ENCODE results near the gene SPATA7.

Gene SPATA7

GRCh38 chr14:88417594-88417993 lies 32.1 kb downstream of the SPATA7 start:
- no peak for DNase-seq

DNA sequence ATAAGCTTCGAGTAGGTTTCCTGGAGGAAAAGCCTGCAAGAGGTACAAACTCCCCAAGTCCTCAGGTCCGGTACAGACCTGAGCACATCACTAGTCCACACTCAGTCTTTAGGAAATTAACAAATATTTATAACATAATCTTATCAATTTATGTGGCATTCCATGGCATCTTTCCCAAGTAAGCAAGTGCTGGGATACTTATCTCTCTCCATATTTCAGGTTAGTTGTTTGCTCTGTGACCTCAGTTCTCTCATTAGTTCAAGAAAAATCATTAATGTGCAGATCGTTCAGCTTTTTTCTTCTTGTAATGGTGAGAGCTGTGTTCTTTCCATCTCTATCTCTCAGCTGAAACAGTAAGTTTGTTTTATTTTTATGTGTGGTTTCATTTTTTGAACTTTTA lies 34.7 kb downstream of the SPATA7 start:
- DNase-seq: no peak

DNA sequence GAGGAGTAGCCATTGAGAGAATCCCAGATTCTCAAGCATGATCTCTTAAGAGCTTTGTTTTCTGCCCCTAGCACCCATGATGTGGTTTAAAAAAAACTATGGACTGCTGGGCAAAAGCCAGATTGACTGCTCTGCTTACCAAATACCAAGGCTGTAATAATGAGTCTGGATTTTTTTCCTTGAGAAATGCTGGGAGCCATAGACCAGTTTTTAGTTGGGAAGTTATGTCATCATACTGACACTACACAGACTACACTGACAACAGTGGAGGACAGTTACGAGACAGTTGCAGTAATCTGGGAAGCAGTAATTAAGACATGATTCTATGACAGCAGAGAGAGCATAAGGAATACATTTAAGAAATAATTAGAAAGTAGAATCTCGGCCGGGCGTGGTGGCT lies 35.8 kb downstream of the SPATA7 start:
- DNase-seq: no peak

DNA sequence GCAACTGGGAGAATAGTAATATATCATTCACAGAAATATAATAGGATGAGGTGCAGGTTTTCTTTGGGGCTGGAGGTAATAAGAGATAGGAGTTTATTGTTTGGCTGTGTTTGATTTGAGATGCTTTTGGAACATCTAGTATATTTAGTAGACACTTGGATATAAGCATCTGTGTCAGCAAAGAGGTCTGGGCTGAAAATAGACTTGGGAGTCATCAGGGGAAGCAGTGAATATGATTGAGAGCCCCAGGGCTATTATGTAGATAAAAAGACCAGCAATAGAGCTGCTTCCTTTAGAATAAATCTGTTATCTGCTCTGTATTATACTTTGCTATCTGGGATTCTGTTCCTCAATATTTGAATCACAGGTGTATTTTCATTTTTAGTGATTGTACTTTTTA lies 36.6 kb downstream of the SPATA7 start:
- DNase-seq: no peak

DNA sequence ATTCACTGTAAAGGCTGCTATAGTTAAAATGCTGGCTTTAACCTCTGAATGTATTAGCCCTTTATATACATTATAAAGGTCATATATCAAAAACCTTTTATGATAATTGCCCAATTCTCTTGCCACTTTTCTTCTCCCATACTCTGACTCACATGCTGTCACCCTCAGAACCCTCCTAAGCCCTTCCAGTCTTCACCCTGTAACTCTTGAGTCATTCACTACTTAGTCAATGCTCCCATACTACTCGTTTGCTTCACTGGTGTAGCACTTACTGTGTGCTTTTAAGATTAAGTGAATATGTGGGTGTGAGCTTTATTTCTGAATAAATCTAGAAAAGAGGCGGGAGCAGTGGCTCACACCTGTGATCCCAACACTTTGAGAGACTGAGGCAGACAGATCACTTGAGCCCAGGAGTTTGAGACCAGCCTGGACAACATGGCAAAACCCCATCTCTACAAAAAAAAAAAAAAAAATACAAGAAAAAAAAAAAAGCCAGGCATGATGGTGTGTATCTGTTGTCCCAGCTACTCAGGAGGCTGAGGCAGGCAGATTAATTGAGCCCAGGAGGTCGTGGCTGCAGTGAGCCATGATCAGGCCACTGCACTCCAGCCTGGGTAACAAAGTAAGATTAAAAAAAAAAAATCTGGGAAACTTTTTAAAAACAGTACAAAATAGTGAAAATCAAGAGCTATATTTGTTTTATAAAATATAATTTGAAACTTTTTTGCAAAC lies 37.6 kb downstream of the SPATA7 start:
- DNase-seq: no peak

GRCh38 chr14:88424573-88424972 lies 39.1 kb downstream of the SPATA7 start:
- DNase-seq: no peak

DNA sequence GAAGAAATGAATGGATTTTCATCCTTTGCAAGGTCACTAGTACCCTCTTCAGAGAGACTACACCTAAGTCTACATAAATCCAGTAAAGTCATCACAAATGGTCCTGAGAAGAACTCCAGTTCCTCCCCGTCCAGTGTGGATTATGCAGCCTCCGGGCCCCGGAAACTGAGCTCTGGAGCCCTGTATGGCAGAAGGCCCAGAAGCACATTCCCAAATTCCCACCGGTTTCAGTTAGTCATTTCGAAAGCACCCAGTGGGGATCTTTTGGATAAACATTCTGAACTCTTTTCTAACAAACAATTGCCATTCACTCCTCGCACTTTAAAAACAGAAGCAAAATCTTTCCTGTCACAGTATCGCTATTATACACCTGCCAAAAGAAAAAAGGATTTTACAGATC lies 40.8 kb downstream of the SPATA7 start:
- no peak for DNase-seq

DNA sequence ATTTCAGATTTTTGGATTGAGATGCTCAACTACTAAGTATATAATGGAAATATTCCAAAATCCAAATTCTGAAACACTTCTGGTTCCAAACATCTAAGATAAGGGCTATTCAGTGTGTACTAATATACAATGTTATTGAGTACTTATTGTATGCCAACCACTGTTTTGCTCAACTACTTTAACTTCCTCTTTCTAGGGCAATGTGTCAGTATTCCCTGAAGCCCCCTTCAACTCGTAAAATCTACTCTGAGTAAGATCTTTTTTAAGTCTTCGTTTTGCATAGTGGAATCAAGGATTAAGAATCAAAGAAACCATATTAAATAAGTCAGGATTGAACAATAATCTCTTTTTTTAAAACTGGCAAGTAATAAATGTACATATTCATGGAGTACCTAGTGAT lies 45.5 kb downstream of the SPATA7 start:
- DNase-seq: no peak

GRCh38 chr14:88437658-88438057 lies 52.2 kb downstream of the SPATA7 start:
- no peak for DNase-seq

GRCh38 chr14:88439088-88439487 lies 53.6 kb downstream of the SPATA7 start:
- DNase-seq: no peak

DNA sequence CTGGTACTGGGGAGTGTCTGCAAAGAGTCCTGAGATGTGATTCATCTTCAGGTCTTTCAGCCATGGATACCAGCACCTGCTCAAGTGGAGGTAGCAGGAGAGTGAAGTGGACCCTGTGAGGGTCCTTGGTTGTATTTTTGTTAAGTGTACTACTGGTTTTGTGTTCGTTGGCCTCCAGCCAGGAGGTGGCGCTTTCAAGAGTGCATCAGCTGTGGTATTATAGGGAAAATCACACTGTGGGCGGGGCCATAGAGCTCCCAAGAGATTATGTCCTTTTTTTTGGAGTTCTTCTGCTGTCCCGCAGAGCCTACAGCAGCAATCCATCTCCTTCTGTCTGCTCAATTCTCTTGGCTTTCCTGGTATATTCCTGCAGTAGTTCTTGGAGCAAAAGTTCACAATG lies 66.8 kb downstream of the SPATA7 start:
- DNase-seq: no peak

DNA sequence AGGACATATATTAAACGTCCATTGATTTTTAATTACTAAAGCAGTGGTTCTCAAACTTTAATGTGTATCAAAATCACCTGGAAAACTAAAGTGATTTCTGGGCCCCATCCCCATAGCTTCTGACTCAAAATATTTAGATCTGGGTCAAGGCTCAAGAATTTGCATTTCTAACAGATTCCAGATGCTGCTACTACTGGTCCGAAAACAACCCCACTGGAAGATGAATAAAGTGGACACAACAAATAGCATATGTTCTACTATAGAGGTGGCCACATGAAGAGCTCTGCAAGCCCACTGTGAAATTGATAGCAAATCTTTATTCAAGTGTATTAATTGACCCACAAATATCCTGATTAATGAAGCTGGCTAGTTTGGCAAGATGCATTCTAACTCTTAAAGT lies 69.4 kb downstream of the SPATA7 start:
- DNase-seq: no peak

DNA sequence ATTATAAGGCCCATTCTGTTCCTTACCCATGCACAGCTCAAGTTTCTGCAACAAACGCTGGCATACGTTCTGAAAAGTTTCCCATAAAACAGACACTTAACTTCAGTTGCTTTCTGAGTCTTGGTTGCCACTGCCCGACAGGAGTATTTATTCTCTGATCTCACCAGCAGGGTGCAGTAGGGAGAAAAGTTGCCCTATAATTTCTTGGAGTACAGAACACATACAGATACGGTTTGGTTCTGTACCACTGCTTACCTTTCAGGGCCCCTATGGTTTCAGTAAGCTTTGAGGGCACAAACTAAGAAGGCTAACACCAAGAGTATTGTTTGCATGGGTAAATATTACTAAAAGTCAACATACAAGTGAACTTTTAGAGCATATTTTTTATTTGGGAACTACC lies 77.9 kb downstream of the SPATA7 start:
- DNase-seq: no peak

DNA sequence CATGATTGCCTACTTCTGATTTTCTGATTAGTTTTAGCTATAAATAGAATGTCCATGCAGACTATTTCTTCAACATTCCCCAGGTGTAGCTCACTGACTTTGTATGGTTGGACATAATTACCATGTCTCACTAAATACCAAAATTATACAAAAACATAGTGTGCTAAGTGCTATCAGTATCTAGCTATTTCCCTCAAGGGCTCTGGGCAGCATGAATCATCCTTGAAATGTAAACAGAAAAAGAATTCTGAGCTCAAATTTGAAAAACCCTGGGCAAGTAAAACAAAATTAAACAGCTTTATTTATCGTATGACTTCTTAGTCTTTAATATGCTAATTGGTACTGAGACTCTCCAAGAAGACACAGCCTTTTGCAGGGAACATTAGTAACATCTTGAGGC lies 82.9 kb downstream of the SPATA7 start:
- no peak for DNase-seq

DNA sequence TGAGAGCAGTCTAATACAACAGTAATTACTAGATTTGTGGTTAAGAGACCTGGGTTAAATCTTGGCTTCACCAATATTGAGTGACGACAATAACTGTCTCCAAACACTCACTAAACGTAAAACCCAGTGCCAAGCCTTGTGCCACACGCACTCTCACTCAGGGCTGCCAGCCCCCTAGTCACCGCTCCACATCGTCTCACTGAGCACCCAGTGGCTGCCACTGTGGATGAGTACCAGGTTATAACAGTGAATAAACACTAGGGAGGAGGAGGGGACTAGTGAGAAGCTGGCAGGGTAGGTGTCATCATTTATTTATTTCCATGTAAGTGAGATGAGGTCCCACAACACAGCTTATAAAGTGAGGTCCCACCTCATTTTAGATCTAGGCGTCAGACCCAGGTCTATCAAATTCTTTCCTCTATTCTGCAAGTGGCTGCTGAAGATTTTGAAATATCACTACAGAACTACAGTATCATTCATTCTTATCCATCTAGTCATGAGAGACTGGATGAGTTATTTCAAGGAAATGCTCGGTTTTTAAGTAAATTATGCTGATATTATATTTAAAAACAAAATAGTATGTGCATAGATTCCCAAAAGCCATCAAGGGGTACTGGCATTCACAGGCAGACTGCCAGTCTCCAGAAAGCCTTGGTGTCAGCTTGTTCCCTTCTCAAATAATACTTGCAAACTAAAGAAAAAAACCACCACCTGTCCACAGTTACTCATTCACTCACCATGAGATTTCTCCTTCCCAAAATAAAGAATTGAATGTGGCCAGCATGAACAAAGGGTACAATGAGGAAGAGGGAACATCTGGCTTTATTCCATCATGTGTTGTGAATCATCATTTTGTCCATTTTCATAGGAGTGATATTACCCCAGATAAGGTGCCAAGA lies 85.3 kb downstream of the SPATA7 start:
- no peak for DNase-seq

DNA sequence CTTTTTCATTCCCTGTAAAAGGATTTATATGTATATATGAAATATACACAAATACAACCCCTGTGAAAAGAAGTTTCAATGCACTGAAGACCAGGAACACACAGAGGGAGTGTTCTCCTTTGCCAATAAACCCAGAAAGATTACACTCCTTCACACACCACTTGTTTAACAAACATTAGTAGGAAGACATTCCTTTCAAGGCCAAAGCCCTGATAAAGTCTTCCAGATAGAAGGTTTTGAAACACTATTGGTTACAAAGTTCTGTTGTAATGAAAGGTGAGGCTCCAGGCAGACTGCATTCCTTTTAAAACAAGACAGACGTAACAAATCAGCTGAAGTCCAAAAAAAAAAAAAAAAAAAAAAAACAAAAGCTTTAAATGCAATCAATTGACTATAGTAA lies 88.3 kb downstream of the SPATA7 start:
- DNase-seq: no peak

- no peak for DNase-seq
Measured at GRCh38 chr14:88476214-88476774, 90.8 kb downstream of the SPATA7 start.

GRCh38 chr14:88476825-88477224 lies 91.4 kb downstream of the SPATA7 start:
- DNase-seq: no peak

- no peak for DNase-seq
Measured at GRCh38 chr14:88477513-88478250, 92.2 kb downstream of the SPATA7 start.

GRCh38 chr14:88478931-88479330 lies 93.5 kb downstream of the SPATA7 start:
- DNase-seq: no peak

DNA sequence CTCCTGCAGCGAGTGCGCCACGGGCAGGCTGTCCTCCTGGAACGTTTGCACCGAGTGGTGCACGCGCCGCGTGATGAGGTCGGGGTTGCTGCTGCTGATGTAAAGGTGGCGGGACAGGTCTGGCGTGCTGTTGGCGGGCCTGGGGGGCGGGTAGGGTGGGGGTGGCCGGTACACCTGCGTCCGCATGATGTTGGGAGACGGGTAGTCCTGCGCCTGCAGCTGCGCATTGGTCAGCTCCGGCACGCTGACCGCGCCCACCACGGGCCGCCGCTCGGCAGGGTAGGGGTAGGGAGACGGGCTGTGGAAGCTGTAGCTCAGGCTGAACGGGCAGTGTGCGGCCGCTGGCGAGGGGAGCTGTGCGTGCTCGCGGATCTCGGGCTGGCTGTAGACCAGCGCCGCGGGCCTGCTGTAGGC lies 94.1 kb downstream of the SPATA7 start:
- DNase-seq: no peak

DNA sequence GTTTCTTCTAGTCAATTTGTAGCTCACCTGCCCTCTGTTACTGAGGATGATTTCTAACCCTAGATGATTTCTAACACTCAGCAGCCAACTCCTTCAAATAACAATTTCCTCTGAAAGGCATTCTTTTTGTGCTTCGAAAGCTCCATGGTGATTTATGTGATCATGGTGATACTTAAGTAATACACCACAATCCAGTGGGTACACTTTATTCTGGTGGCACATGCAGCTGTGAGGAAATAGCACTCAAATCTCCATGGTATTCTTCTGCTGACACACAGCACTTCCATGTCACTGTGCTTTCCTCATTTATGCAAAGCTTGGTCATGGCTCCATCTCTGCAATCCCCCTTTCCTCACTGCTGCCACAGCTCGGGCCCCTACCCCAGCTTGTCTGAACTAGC lies 95.6 kb downstream of the SPATA7 start:
- DNase-seq: no peak

DNA sequence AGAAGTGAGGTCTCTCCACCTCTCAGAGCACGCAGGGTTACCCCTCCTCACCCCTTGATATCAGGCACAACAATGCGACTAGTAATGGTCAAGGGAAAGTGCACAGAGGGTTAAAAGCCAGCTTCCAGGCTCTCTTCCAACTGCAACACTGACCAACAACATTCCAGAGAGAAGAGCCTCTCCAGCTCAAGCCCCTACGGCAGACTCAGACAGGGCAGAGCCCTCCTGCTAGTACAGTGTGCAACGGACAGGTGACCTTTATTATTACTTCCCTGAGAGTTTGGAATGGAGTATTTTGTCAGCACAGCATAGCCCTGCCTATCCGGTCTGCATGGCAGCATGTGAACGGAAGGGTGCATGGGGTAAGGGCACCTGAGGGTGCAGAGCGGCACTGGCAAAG lies 96.3 kb downstream of the SPATA7 start:
- DNase-seq: no peak
